NB4 (cell line): ENCODE results near the gene SMCO2.

Experiments
- DNase-seq: peaks from one replicate; pipeline ENCODE4 v3.0.0; 2010; ENCODE audit warnings: low read depth
- H3K4me3 ChIP-seq: one replicate; pipeline ENCODE4 v1.5.1; 2011; ENCODE audit warnings: mild to moderate bottlenecking, low read depth, low read length, moderate library complexity
- MYC ChIP-seq: IDR thresholded peaks from 2 replicates; pipeline ENCODE4 v1.6.1; 2011; ENCODE audit warnings: low read depth, low read length
- POLR2A ChIP-seq: IDR thresholded peaks from 2 replicates; pipeline ENCODE4 v1.6.1; 2011; ENCODE audit warnings: mild to moderate bottlenecking; ENCODE audit not compliant: insufficient read length; ENCODE audit errors: extremely low read depth
- TF ChIP-seq, protein P1 (sequence below): IDR thresholded peaks from 2 replicates; pipeline ENCODE4 v1.6.1; 2011; ENCODE audit warnings: low read depth, low read length
- TF ChIP-seq, protein P2 (sequence below): IDR thresholded peaks from one replicate; pipeline ENCODE4 v1.5.1; 2012; ENCODE audit warnings: low read depth, low read length

SMCO2 gene

DNA sequence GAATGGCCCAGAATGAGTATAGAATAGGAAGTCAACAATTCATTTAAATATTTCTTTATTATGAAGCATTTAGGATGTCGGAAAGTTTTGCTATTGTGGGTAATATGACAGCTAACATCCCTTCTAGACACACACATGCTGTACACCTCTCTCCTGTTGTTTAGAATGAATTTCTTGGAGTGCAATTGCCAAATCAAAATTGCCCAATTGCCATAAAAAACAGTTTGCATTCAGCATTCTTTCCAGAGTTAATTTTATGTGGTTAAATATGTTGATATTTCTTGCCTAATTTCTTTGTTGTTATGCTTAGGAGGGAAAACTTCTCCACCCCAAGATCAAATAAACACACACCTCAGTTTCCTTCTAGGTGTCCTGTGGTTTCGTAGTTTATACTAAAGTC, 16.9 kb upstream of the SMCO2 start:
- TF ChIP-seq, protein P1, sequence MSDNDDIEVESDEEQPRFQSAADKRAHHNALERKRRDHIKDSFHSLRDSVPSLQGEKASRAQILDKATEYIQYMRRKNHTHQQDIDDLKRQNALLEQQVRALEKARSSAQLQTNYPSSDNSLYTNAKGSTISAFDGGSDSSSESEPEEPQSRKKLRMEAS, result no peak
- TF ChIP-seq, protein P2, sequence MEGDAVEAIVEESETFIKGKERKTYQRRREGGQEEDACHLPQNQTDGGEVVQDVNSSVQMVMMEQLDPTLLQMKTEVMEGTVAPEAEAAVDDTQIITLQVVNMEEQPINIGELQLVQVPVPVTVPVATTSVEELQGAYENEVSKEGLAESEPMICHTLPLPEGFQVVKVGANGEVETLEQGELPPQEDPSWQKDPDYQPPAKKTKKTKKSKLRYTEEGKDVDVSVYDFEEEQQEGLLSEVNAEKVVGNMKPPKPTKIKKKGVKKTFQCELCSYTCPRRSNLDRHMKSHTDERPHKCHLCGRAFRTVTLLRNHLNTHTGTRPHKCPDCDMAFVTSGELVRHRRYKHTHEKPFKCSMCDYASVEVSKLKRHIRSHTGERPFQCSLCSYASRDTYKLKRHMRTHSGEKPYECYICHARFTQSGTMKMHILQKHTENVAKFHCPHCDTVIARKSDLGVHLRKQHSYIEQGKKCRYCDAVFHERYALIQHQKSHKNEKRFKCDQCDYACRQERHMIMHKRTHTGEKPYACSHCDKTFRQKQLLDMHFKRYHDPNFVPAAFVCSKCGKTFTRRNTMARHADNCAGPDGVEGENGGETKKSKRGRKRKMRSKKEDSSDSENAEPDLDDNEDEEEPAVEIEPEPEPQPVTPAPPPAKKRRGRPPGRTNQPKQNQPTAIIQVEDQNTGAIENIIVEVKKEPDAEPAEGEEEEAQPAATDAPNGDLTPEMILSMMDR, result no peak
- TF ChIP-seq MYC (no peak), POLR2A (no peak)
- DNase-seq, result no peak

GRCh38 chr12:27431185-27431584, 15.4 kb upstream of the SMCO2 start:
- H3K4me3 ChIP-seq, result no peak overlapping the region
- peak; percentile 66 for DNase-seq
- TF ChIP-seq POLR2A, result no peak
- no peak for TF ChIP-seq MYC
- TF ChIP-seq, protein P2, result no peak
- TF ChIP-seq, protein P1, result no peak

More for the DNA sequence above, 16.9 kb upstream of the SMCO2 start:
- no peak overlapping the region for H3K4me3 ChIP-seq

GRCh38 chr12:27434673-27435565, 11.6 kb upstream of the SMCO2 start:
- peak; percentile 54 for DNase-seq
- TF ChIP-seq, protein P2, result peak; percentile 79
- TF ChIP-seq POLR2A, result no peak
- no peak overlapping the region for H3K4me3 ChIP-seq

DNA sequence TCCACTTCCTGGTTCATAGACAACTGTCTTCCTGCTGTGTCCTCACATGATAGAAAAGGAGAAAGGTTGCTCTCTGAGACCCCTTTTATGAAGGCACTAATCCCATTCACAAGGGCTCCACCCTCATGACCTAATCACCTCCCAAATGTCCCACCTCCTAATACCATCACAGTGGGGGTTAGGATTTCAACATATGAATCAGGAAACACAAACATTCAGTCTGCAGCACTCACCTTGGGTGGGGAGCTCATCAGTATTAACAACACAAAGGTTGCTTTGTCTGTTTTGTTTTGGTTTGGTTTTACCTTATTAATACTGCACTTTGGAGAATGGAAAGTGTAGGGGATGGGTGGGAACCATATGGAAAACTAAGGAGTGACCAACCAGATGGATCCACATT, 10.5 kb upstream of the SMCO2 start:
- H3K4me3 ChIP-seq, result no peak overlapping the region
- DNase-seq, result no peak
- TF ChIP-seq POLR2A, result no peak
- no peak for TF ChIP-seq MYC
- TF ChIP-seq, protein P1, result no peak
- TF ChIP-seq, protein P2, result no peak

GRCh38 chr12:27436768-27437167, 9.8 kb upstream of the SMCO2 start:
- H3K4me3 ChIP-seq, result no peak overlapping the region
- no peak for DNase-seq
- TF ChIP-seq, protein P1, result no peak
- TF ChIP-seq, protein P2, result no peak
- TF ChIP-seq MYC (no peak), POLR2A (no peak)

DNA sequence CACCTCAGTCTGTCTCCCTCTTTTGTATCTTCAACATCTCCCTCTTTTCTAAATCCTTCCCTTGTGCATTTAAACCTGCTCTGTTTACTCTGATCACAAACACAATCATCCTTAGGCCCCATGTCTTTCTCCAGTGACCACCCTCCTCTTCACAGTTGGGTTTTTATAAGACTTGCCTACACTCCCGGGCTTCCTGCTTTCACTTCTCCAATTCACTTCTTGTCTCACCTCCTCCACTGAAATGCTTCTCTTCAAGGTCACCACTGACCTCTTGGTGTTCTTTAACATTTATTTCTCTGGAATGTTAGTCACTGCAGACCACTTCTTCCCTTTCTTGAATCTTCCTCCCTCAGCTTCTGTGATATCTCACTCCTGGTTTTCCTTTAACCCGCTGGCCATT, 8.7 kb upstream of the SMCO2 start:
- peak; percentile 83 for DNase-seq
- no peak for TF ChIP-seq POLR2A
- TF ChIP-seq MYC, result no peak
- TF ChIP-seq, protein P1, result no peak
- TF ChIP-seq, protein P2, result no peak

More for the DNA sequence above, 8.7 kb upstream of the SMCO2 start:
- H3K4me3 ChIP-seq, result no peak overlapping the region
